Stimulated activated effector memory CD8-positive, alpha-beta T cell treated with anti-CD3 and anti-CD28 coated beads, Interleukin-12 subunit alpha, Interleukin-12 subunit beta, amount 100 ng/mL, for 72 hours (primary cell): ENCODE results near the gene PLIN4.

Experiments used
- ATAC-seq: fragments of 150-1000 bp; cut with Tn5 transposase; 2 replicates; pipeline ENCODE4 v1.10.0; 2021
- DNase-seq, 2 donors: peaks; one replicate each; pipeline ENCODE4 v3.0.0; 2021 to 2022; ENCODE audit warnings: low spot score in 2 of 2
- H3K27ac Mint-ChIP-seq: one replicate; pipeline ENCODE4 v1.8.0; 2022; ENCODE audit warnings: mild to moderate bottlenecking, mixed read lengths
- H3K36me3 Mint-ChIP-seq: one replicate; pipeline ENCODE4 v1.8.0; 2022; ENCODE audit warnings: mild to moderate bottlenecking, mixed read lengths
- H3K4me1 Mint-ChIP-seq: one replicate; pipeline ENCODE4 v1.8.0; 2022; ENCODE audit warnings: mixed read lengths
- H3K4me3 Mint-ChIP-seq: one replicate; pipeline ENCODE4 v1.8.0; 2022; ENCODE audit warnings: mild to moderate bottlenecking, mixed read lengths
- H3K9me3 Mint-ChIP-seq: one replicate; pipeline ENCODE4 v1.8.0; 2022; ENCODE audit warnings: mixed read lengths

Gene PLIN4

GRCh38 chr19:4473011-4473762 lies 45.1 kb downstream of the PLIN4 start:
- no peak for DNase-seq
- Mint-ChIP-seq H3K36me3 (peaks cover 25% of the 10 kb centered on the region), H3K9me3 (no peaks in the 10 kb centered on the region), H3K27ac (peak overlapping the region; percentile 74), H3K4me3 (no peak overlapping the region), H3K4me1 (peaks cover 17% of the 10 kb centered on the region)
- ATAC-seq: no peak

GRCh38 chr19:4472174-4472974 lies 45.9 kb downstream of the PLIN4 start, which contains the start of gene HDGFL2:
Gene HDGFL2, plus strand, starts transcription at chr19:4472297. Its CDS starts 54 bp downstream, at chr19:4472351.
- H3K4me3 Mint-ChIP-seq: no peak within 1 kb of the TSS
- ATAC-seq: no peak
- DNase-seq: no peak
- peak within 1 kb of the TSS; percentile 74 for H3K27ac Mint-ChIP-seq
- H3K9me3 Mint-ChIP-seq: no peaks in the 10 kb centered on the region
- H3K4me1 Mint-ChIP-seq: peaks cover 17% of the 10 kb centered on the region
- peaks cover 17% of the 10 kb centered on the region for H3K36me3 Mint-ChIP-seq

GRCh38 chr19:4471403-4472173 lies 46.7 kb downstream of the PLIN4 start:
- peaks cover 17% of the 10 kb centered on the region for H3K4me1 Mint-ChIP-seq
- no peak overlapping the region for H3K4me3 Mint-ChIP-seq
- ATAC-seq (peak; percentile 94), DNase-seq (peak; percentile 88 to 96)
- H3K27ac Mint-ChIP-seq: no peak overlapping the region
- H3K9me3 Mint-ChIP-seq: no peaks in the 10 kb centered on the region
- peaks cover 12% of the 10 kb centered on the region for H3K36me3 Mint-ChIP-seq

- ATAC-seq (no peak), DNase-seq (no peak)
- H3K4me1 Mint-ChIP-seq: no peaks in the 10 kb centered on the region
- no peaks in the 10 kb centered on the region for H3K9me3 Mint-ChIP-seq
- H3K4me3 Mint-ChIP-seq: no peak overlapping the region
- H3K27ac Mint-ChIP-seq: no peak overlapping the region
- H3K36me3 Mint-ChIP-seq: no peaks in the 10 kb centered on the region
Measured at GRCh38 chr19:4467835-4468234, 50.5 kb downstream of the PLIN4 start.

- no peaks in the 10 kb centered on the region for H3K36me3 Mint-ChIP-seq
- no peak overlapping the region for H3K27ac Mint-ChIP-seq
- H3K4me1 Mint-ChIP-seq: no peaks in the 10 kb centered on the region
- DNase-seq: no peak
- H3K9me3 Mint-ChIP-seq: no peaks in the 10 kb centered on the region
- no peak for ATAC-seq
- H3K4me3 Mint-ChIP-seq: no peak overlapping the region
Measured at GRCh38 chr19:4464815-4465581, 53.3 kb downstream of the PLIN4 start.

GRCh38 chr19:4457654-4458395 lies 60.5 kb downstream of the PLIN4 start, which contains the start of gene UBXN6:
Gene UBXN6, minus strand, starts transcription at chr19:4457794. Its CDS starts 97 bp downstream, at chr19:4457697.
- Mint-ChIP-seq H3K9me3 (no peaks in the 10 kb centered on the region), H3K4me1 (peaks cover 29% of the 10 kb centered on the region), H3K27ac (peak within 1 kb of the TSS; percentile 97), H3K4me3 (peak within 1 kb of the TSS; percentile 92), H3K36me3 (peaks cover 48% of the 10 kb centered on the region)
- DNase-seq (peak; percentile 94 to 98), ATAC-seq (peak; percentile 98)

- H3K36me3 Mint-ChIP-seq: peaks cover 56% of the 10 kb centered on the region
- DNase-seq (peak in 1 of 2 donors; percentile 71), ATAC-seq (peak; percentile 39)
- H3K9me3 Mint-ChIP-seq: no peaks in the 10 kb centered on the region
- peaks cover 29% of the 10 kb centered on the region for H3K4me1 Mint-ChIP-seq
- peak overlapping the region; percentile 97 for H3K27ac Mint-ChIP-seq
- peak overlapping the region; percentile 92 for H3K4me3 Mint-ChIP-seq
Measured at GRCh38 chr19:4456843-4457653, 61.2 kb downstream of the PLIN4 start.

GRCh38 chr19:4456476-4456842 lies 61.8 kb downstream of the PLIN4 start:
- H3K36me3 Mint-ChIP-seq: peaks cover 62% of the 10 kb centered on the region
- H3K4me3 Mint-ChIP-seq: peak overlapping the region; percentile 92
- DNase-seq (no peak), ATAC-seq (no peak)
- peak overlapping the region; percentile 97 for H3K27ac Mint-ChIP-seq
- no peaks in the 10 kb centered on the region for H3K9me3 Mint-ChIP-seq
- H3K4me1 Mint-ChIP-seq: peaks cover 29% of the 10 kb centered on the region

- no peak for ATAC-seq
- H3K36me3 Mint-ChIP-seq: peaks cover 68% of the 10 kb centered on the region
- H3K4me3 Mint-ChIP-seq: peak overlapping the region; percentile 92
- peak overlapping the region; percentile 97 for H3K27ac Mint-ChIP-seq
- DNase-seq: no peak
- H3K4me1 Mint-ChIP-seq: peaks cover 29% of the 10 kb centered on the region
- H3K9me3 Mint-ChIP-seq: no peaks in the 10 kb centered on the region
Measured at GRCh38 chr19:4455719-4456475, 62.4 kb downstream of the PLIN4 start.

- peaks cover 76% of the 10 kb centered on the region for H3K36me3 Mint-ChIP-seq
- H3K4me3 Mint-ChIP-seq: peak overlapping the region; percentile 92
- no peaks in the 10 kb centered on the region for H3K9me3 Mint-ChIP-seq
- no peak for DNase-seq
- H3K27ac Mint-ChIP-seq: peak overlapping the region; percentile 97
- ATAC-seq: no peak
- peaks cover 29% of the 10 kb centered on the region for H3K4me1 Mint-ChIP-seq
Measured at GRCh38 chr19:4454747-4455718, 63.3 kb downstream of the PLIN4 start.

GRCh38 chr19:4453232-4454179 lies 64.8 kb downstream of the PLIN4 start:
- no peak for DNase-seq
- Mint-ChIP-seq H3K4me1 (peaks cover 29% of the 10 kb centered on the region), H3K9me3 (no peaks in the 10 kb centered on the region), H3K27ac (peak overlapping the region; percentile 14), H3K4me3 (no peak overlapping the region), H3K36me3 (peaks cover 91% of the 10 kb centered on the region)
- ATAC-seq: no peak
